HepG2 (cell line): ENCODE measurements around the gene KLHDC1. TPM values are rescaled to one million over a fixed set of nuclear protein-coding genes. Genes with fewer than 3 reads are reported as not detected.

Experiments
- BHLHE40 ChIP-seq: IDR thresholded peaks from 2 replicates; pipeline ENCODE4 v1.6.1; 2011; ENCODE audit warnings: low read length, improper control_type of control experiment
- CEBPG ChIP-seq: IDR thresholded peaks from 2 replicates; pipeline ENCODE4 v1.6.1; 2016
- GATA4 ChIP-seq: sonication (generic); IDR thresholded peaks from 2 replicates; pipeline ENCODE4 v1.6.1; 2016; ENCODE audit warnings: antibody characterized with exemption, low read depth, borderline replicate concordance
- MEF2D ChIP-seq: sonication (generic); formaldehyde crosslinking; IDR thresholded peaks from 2 replicates; pipeline ENCODE4 v1.5.1; 2020; ENCODE audit warnings: mild to moderate bottlenecking, missing genetic modification reagents
- SRSF9 ChIP-seq: fragments of 200-400 bp; formaldehyde crosslinking; IDR thresholded peaks from 2 replicates; pipeline ENCODE4 v1.6.1; 2018; ENCODE audit warnings: borderline replicate concordance, mild to moderate bottlenecking, low read depth, low read length; ENCODE audit not compliant: insufficient read depth, poor library complexity, severe bottlenecking
- ZMYM3 ChIP-seq: sonication (generic); formaldehyde crosslinking; IDR thresholded peaks from 2 replicates; pipeline ENCODE4 v1.5.1; 2020; ENCODE audit warnings: mild to moderate bottlenecking, missing genetic modification reagents
- ZNF546 ChIP-seq: sonication (generic); formaldehyde crosslinking; conservative IDR thresholded peaks from 2 replicates; pipeline ENCODE4 v1.8.1; 2023; ENCODE audit warnings: mild to moderate bottlenecking, missing genetic modification reagents
- polyA plus RNA-seq, 8 experiments: library from polyadenylated mRNA; depleted of rRNA in 3 of 8; stranded (reverse) in 7 of 8; unstranded in 1 of 8; fragments of >200 nt; fragmentation: Illumina TruSeq in 4 of 8; extraction: Trizol in 4 of 8; gene quantifications; 2 replicates each; pipeline versions ENCODE4 v1.2.1 to v1.2.3, GENCODE V29; 2011 to 2016; ENCODE audit warnings: low read depth in 4 of 8, missing spikeins in 1 of 8, mixed read lengths in 1 of 8; ENCODE audit not compliant: insufficient read depth in 1 of 8
- total RNA-seq, 5 experiments: library from RNA; depleted of rRNA; stranded (reverse); fragments of >200 nt; fragmentation: Illumina TruSeq; extraction: Trizol; gene quantifications; 2 replicates each; pipeline ENCODE4 v1.2.3, GENCODE V29; 2016; ENCODE audit warnings: low read depth in 1 of 5
- TF ChIP-seq, protein P1 (sequence below), 2 experiments: sonication (generic) in 1 of 2; formaldehyde crosslinking in 1 of 2; IDR thresholded peaks; 2 replicates each; pipeline versions ENCODE4 v1.4.0 to v1.6.1; 2016 to 2020; ENCODE audit warnings: borderline replicate concordance in 1 of 2, low read depth in 1 of 2, mild to moderate bottlenecking in 1 of 2, missing genetic modification reagents in 1 of 2
- TF ChIP-seq, protein P2 (sequence below): sonication (generic); formaldehyde crosslinking; IDR thresholded peaks from 2 replicates; pipeline ENCODE4 v1.4.0; 2020; ENCODE audit warnings: missing genetic modification reagents
- TF ChIP-seq, protein P3 (sequence below): sonication (generic); formaldehyde crosslinking; IDR thresholded peaks from 2 replicates; pipeline ENCODE4 v1.5.0; 2020; ENCODE audit warnings: missing genetic modification reagents
- TF ChIP-seq, protein P4 (sequence below): sonication (generic); formaldehyde crosslinking; IDR thresholded peaks from 2 replicates; pipeline ENCODE4 v1.4.0; 2020; ENCODE audit warnings: missing genetic modification reagents
- TF ChIP-seq, protein P5 (sequence below): sonication (generic); formaldehyde crosslinking; IDR thresholded peaks from 2 replicates; pipeline ENCODE4 v1.8.0; 2023; ENCODE audit warnings: mild to moderate bottlenecking, missing genetic modification reagents
- TF ChIP-seq, protein P6 (sequence below): sonication (generic); formaldehyde crosslinking; IDR thresholded peaks from 2 replicates; pipeline ENCODE4 v1.4.0; 2020; ENCODE audit warnings: mild to moderate bottlenecking, missing genetic modification reagents
- TF ChIP-seq, protein P7 (sequence below): sonication (generic); formaldehyde crosslinking; IDR thresholded peaks from 2 replicates; pipeline ENCODE4 v1.5.0; 2020; ENCODE audit warnings: mild to moderate bottlenecking, missing genetic modification reagents

KLHDC1 gene
- total and polyA plus RNA-seq, 2 of the 13 experiments (the other 11 are each of a cell fraction or from before 2014, with no cell fraction given): 0.11 TPM; not detected in 1

DNA sequence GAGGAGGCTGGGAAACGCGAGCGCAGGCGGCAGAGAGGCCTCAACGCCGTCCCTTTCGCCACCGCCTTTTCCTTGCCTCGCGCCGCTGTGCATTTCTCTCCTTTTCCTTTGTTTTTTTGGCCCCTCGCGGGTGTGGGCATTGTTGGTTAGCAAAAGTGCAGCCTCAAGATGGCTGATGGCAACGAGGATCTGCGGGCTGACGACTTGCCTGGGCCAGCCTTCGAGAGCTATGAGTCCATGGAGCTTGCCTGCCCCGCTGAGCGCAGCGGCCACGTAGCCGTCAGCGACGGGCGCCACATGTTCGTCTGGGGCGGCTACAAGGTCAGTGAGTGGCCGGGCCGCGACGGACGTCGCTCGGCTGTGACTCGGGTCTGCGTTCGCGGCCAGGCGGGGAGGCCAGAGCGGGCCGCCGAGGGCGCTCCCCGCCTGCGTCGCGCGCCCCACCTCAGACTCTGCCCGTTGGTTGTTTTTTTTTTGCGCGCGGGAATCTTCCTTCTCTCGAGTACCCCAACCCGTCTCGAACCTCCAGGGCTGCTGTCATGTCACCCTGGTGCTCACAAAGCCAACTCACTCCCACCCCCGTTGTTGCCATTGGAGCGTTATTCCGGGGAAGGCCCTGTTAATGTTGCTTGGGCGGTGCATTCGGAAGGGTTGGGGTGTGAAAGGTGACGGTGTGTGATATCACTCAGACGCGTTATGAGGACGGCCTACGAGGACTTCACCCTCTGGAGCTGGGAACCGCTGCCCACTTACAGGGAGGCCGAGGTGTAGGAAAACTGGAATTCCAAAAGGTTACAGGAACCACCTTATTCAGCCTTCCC, 75.6 kb downstream of the KLHDC1 start (continued):
- TF ChIP-seq, protein P1, sequence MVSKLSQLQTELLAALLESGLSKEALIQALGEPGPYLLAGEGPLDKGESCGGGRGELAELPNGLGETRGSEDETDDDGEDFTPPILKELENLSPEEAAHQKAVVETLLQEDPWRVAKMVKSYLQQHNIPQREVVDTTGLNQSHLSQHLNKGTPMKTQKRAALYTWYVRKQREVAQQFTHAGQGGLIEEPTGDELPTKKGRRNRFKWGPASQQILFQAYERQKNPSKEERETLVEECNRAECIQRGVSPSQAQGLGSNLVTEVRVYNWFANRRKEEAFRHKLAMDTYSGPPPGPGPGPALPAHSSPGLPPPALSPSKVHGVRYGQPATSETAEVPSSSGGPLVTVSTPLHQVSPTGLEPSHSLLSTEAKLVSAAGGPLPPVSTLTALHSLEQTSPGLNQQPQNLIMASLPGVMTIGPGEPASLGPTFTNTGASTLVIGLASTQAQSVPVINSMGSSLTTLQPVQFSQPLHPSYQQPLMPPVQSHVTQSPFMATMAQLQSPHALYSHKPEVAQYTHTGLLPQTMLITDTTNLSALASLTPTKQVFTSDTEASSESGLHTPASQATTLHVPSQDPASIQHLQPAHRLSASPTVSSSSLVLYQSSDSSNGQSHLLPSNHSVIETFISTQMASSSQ (IDR thresholded peaks at IDR 0.05; ENCODE audit: low read depth): no peak
- TF ChIP-seq, protein P1 (CRISPR knock-in tag; IDR thresholded peaks at IDR 0.05; ENCODE audit: borderline replicate concordance): no peak
- no peak for TF ChIP-seq CEBPG (CRISPR knock-in tag)
- no peak for TF ChIP-seq ZMYM3
- no peak for TF ChIP-seq ZNF546 (CRISPR knock-in tag)
- TF ChIP-seq, protein P2, sequence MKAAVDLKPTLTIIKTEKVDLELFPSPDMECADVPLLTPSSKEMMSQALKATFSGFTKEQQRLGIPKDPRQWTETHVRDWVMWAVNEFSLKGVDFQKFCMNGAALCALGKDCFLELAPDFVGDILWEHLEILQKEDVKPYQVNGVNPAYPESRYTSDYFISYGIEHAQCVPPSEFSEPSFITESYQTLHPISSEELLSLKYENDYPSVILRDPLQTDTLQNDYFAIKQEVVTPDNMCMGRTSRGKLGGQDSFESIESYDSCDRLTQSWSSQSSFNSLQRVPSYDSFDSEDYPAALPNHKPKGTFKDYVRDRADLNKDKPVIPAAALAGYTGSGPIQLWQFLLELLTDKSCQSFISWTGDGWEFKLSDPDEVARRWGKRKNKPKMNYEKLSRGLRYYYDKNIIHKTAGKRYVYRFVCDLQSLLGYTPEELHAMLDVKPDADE: no peak; the same call in 1 of the 2 replicates
- TF ChIP-seq, protein P3, sequence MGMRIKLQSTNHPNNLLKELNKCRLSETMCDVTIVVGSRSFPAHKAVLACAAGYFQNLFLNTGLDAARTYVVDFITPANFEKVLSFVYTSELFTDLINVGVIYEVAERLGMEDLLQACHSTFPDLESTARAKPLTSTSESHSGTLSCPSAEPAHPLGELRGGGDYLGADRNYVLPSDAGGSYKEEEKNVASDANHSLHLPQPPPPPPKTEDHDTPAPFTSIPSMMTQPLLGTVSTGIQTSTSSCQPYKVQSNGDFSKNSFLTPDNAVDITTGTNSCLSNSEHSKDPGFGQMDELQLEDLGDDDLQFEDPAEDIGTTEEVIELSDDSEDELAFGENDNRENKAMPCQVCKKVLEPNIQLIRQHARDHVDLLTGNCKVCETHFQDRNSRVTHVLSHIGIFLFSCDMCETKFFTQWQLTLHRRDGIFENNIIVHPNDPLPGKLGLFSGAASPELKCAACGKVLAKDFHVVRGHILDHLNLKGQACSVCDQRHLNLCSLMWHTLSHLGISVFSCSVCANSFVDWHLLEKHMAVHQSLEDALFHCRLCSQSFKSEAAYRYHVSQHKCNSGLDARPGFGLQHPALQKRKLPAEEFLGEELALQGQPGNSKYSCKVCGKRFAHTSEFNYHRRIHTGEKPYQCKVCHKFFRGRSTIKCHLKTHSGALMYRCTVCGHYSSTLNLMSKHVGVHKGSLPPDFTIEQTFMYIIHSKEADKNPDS (CRISPR knock-in tag): no peak
- TF ChIP-seq, protein P4, sequence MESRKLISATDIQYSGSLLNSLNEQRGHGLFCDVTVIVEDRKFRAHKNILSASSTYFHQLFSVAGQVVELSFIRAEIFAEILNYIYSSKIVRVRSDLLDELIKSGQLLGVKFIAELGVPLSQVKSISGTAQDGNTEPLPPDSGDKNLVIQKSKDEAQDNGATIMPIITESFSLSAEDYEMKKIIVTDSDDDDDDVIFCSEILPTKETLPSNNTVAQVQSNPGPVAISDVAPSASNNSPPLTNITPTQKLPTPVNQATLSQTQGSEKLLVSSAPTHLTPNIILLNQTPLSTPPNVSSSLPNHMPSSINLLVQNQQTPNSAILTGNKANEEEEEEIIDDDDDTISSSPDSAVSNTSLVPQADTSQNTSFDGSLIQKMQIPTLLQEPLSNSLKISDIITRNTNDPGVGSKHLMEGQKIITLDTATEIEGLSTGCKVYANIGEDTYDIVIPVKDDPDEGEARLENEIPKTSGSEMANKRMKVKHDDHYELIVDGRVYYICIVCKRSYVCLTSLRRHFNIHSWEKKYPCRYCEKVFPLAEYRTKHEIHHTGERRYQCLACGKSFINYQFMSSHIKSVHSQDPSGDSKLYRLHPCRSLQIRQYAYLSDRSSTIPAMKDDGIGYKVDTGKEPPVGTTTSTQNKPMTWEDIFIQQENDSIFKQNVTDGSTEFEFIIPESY (CRISPR knock-in tag): no peak
- no peak for TF ChIP-seq BHLHE40
- TF ChIP-seq GATA4: no peak
- no peak for TF ChIP-seq SRSF9
- TF ChIP-seq, protein P5, sequence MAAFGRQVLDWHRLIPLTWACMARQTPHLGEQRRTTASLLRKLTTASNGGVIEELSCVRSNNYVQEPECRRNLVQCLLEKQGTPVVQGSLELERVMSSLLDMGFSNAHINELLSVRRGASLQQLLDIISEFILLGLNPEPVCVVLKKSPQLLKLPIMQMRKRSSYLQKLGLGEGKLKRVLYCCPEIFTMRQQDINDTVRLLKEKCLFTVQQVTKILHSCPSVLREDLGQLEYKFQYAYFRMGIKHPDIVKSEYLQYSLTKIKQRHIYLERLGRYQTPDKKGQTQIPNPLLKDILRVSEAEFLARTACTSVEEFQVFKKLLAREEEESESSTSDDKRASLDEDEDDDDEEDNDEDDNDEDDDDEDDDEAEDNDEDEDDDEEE (CRISPR knock-in tag): 0 out of 2 replicates have a peak, but pooled peaks have one; percentile 41
- TF ChIP-seq, protein P6, sequence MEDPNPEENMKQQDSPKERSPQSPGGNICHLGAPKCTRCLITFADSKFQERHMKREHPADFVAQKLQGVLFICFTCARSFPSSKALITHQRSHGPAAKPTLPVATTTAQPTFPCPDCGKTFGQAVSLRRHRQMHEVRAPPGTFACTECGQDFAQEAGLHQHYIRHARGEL: no peak
- TF ChIP-seq, protein P7, sequence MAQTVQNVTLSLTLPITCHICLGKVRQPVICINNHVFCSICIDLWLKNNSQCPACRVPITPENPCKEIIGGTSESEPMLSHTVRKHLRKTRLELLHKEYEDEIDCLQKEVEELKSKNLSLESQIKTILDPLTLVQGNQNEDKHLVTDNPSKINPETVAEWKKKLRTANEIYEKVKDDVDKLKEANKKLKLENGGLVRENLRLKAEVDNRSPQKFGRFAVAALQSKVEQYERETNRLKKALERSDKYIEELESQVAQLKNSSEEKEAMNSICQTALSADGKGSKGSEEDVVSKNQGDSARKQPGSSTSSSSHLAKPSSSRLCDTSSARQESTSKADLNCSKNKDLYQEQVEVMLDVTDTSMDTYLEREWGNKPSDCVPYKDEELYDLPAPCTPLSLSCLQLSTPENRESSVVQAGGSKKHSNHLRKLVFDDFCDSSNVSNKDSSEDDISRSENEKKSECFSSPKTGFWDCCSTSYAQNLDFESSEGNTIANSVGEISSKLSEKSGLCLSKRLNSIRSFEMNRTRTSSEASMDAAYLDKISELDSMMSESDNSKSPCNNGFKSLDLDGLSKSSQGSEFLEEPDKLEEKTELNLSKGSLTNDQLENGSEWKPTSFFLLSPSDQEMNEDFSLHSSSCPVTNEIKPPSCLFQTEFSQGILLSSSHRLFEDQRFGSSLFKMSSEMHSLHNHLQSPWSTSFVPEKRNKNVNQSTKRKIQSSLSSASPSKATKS: no peak
- no peak; the same call in 1 of the 2 replicates for TF ChIP-seq MEF2D (CRISPR knock-in tag)
